Hepatocyte (in vitro differentiated cells): ENCODE results near the gene SEMA5A.

Source experiments
- CTCF ChIP-seq: fragments of 200-600 bp; sonication (generic); IDR thresholded peaks from 2 replicates; pipeline ENCODE4 v1.5.1; 2016; ENCODE audit warnings: antibody characterized with exemption, mild to moderate bottlenecking; ENCODE audit not compliant: poor library complexity
- EZH2 ChIP-seq: fragments of 200-600 bp; sonication (generic); IDR thresholded peaks from 2 replicates; pipeline ENCODE4 v1.6.1; 2016; ENCODE audit warnings: antibody characterized with exemption, mild to moderate bottlenecking, borderline replicate concordance
- EZH2phosphoT487 ChIP-seq: fragments of 200-600 bp; sonication (generic); IDR thresholded peaks from one replicate; pipeline ENCODE4 v1.6.1; 2018; ENCODE audit warnings: antibody characterized with exemption, mild to moderate bottlenecking, low read depth, moderate library complexity; ENCODE audit not compliant: unreplicated experiment, severe bottlenecking

- TF ChIP-seq CTCF = no peak
- TF ChIP-seq EZH2phosphoT487 = no peak
- TF ChIP-seq EZH2 = no peak
These were observed 89.9 kb downstream of the SEMA5A start for GRCh38 chr5:9455826-9456434.
